SKM-1 (cell line): ENCODE results near the gene ELK3.
A peak's percentile ranks its signal among the peaks of the same experiment; 100 is the strongest.

Experiments used
- DNase-seq: peaks from one replicate; lab custom pipeline; 2025; ENCODE audit not compliant: unreplicated experiment; lab: John Stamatoyannopoulos, UW

Gene ELK3

DNA sequence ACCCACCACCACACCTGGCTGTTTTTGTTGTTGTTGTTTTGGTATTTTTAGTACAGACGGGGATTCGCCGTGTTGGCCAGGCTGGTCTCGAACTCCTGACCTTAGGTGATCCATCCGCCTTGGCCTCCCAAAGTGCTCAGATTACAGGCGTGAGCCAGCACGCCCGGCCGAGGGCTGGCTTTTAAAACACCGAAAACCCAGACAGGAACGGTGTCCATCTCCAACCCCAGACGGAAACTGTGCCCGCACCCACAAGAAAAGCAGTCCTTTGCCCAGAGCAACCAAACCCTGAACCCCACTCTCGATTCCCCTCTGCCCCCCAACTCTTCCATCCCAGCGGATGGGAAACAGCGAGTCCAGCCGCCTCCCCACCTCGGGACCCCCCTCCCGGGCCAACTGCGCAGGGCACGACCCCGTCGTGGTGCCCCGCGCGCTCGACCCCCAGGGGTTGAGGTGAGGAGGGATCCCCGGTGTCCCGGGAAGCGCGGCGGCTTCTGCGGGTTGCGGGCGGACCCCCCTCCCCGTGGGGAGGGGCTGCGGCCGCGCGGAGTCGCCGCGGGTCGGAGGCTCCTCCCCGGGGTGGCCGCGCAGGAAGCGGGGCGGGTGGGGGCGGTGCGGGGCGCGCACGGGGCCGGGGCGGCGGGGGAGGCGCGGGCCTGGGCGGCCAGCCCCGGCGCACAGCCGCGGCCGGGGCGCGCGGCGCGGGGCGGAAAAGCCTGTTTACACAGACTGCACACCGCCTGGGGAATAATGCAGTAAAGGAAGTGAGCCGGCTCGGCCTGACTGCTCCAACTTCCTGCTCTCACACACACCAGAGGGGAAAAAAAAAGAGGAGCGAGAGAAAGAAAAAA lies at the start of gene ELK3:
TSS of gene ELK3 (plus strand) at position 651 of the 851 bp plus-strand sequence.
- DNase-seq, result no peak

DNA sequence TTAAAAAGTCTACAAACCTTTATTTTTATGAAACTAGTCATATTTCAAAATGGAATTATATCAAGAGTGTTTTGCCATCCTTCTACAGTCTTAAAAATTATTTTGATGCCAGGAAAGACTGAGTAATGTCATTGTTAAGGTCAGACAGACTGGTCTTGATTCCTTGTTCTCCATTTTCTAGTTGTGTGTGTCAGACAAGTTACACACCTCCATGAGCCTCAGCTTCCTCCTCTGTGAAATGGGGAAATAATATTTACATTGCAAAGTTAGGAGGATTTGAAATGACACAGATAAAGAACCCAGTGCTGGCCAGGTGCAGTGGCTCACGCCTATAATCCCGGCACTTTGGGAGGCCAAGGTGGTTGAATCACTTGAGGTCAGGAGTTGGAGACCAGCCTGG lies 47.4 kb upstream of the ELK3 start:
- DNase-seq, result no peak

DNA sequence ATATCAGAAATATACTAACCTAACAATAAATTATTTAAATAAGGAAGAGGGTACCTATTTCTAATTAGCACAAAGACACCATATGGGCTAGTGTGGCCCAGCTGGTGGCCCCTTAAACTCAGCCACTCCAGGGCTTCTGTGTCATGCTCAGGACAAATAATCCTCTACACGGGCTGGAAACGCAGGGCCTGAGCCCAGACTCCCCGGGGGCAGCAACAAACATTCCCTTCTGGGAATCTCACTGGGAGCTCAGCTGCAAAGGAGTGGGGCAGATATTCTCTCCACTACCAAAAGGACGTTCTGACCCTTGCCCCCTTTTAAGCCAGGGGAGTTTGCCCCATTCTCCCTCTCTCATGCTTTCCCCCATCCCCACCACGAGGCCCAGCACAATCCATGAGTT lies 43.7 kb upstream of the ELK3 start:
- no peak for DNase-seq

DNA sequence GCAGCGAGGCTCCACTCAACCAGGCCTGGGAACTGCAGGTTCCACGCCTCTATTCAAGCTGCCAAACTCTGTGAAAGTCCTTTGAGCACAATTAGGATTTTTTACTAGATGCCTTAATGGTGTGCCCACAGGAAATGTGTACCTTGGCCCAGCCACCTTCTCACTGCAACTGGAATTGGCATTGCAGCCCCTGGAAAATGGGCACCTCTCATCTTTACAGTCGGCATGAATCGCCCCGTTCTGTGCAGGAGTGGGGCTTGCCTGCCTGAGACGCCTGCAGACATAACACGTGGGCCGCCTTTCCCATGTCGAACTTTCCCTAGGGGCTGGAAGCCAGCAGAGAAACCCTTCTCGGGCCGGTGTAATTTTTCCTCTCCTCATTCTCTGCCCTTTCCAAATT lies 42.0 kb upstream of the ELK3 start:
- DNase-seq, result no peak

DNA sequence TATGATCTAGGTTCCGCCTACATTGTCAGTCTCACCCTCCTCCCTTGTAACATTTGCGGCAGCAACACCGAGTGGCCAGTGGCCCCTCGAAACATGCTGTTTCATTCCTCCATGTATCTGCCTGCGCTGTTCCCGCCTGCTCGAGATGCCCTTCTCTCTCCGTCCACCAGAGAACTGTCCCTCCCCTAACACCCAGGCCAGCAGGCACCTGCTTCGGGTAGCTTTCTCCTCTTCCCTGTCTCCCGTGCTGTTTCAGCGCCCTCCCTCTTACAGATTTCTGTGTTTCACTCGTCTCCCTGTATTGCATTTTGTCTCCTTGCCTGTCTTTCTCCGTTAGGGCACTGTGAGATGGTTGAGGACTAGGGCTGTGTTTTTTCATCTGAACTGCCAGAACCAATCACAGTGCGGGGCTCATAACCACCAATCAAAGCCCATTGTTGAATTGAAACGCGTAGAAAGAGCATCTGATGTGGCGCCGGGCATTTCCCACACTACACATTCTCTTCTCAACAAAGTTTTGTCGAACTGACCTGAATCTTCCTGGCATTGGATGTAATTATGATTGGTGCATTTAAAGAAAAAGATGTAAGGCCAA lies 40.9 kb upstream of the ELK3 start:
- no peak for DNase-seq

DNA sequence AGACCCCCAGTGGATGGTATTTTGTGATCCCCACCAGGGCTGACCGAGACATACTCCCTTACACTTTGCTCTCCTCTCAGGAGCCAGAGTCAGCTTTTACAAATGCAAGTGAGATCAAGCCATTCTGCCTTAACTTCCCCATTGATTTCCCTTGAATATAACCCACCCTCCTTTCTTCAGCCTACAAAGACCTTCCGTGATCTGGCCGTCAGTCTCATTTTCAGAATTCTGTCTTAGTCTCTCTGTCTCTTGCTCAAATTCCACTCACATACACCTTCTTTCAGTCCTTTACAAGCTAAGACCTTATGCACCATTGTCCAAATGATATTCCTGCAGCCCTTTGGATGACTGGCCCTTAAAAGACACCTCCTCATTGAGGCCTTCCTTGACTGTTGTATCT lies 39.0 kb upstream of the ELK3 start:
- no peak for DNase-seq

DNA sequence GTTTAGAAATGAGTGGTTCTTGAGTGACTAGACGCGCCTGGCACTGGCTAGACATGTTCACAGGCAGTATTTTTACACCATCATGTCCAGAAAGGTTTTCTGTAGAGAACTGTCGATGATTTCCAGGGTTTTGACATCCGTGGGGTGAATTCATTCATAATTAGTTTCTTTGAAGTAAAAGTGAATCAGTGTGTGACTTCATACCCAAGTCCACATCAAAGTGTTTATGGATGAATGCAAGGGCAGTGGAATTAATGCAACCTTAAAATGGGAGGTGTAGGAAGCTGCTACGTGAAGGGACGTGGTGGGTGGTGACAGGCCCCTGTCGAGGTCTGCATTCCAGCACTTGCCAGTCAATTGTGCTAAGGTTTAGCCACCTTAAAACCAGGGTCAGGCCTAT lies 38.4 kb upstream of the ELK3 start:
- no peak for DNase-seq

DNA sequence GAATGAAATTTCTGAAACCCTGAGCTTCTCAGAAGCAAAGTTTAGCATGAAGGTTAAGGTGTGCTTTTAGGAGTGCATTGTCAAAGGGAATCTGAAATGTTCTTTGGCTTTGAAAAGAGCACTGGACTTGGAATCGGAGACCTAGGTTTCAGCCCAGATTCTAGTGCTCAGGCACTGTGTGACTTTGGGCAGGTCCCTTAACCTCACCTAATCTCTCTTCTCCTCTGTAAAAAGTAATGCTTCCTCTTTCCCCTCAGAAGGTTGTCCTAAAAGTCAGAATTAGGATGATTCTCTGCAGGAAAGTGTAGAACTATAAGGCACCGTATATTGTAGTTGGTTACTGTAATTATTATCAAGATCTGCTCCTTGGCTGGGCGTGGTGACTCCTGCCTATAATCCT lies 38.0 kb upstream of the ELK3 start:
- no peak for DNase-seq

DNA sequence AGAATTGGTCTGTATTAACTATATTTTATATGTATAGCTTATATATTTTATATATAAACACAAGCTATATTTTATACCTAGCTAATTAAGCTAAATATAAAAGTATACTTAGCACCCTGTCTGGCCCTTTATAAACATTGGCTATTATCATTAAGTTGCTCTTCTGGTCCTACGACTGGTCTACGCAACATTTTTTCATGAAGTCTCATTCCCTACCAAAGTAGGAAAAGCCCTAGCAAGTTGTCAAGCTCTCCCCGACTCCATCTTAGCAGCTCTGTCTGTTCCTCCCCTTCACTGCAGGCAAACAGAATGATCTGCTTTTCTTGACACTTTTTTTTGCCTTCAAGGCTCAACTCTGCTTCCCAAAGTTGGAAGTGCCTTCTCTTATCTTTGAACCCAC lies 36.7 kb upstream of the ELK3 start:
- no peak for DNase-seq

DNA sequence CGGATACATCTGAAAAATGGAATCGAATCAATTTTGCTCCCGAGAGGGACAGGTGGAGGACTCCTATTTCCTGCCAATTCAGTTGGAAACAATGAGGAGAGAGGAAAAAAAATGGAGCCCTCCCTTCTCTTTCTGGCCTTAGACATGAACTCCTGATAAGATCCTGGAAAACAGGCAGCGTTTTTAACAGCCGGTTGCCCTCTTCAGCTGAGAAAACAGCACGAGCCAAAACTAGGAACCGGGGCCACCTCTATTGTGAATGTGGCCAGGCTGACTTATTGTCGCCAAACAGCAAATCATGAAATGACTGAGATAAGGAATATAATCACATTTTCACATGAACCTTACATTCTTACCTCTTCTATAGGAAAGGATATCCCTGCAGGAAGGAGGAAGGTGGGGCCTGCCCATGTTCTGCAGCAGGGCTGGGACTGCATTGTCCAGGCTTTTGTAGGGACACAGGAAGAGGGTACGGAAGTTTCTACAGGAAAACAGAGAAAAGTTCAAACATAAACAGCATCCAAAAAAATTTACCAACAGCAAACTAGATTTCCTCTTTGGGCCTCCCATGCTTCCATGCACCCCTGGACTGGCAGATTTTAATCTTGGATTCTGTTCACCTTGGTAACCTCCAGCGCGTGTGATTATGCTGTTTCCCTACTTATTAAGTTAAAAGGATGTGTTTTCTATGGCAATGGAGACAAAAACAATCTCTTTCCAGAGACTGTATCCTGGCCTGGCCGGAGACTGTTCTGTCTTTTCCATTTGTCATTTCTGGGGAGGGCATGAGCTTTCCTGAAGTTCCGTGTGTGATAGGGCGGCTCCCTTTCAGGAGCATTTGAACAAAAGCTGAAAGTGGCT lies 29.0 kb upstream of the ELK3 start:
- DNase-seq, result no peak

DNA sequence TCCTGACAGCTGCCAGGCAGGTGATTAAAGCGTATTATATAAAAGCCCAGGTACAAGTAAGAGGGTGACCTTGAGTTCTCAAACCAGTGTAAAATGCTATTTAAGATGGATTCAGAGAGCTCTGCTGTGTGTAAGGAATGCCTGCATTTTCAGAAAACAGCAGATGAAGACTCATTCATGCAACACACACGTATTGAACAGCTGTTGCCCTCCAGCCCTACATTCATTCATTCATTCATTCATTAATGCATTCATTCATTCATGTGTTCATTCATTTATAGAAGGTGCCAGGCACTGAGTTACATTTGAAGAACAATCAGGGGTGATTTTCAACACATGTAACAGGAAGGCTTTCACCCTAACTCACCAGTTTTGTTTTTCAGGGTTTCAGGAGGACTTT lies 27.4 kb upstream of the ELK3 start:
- DNase-seq, result no peak

DNA sequence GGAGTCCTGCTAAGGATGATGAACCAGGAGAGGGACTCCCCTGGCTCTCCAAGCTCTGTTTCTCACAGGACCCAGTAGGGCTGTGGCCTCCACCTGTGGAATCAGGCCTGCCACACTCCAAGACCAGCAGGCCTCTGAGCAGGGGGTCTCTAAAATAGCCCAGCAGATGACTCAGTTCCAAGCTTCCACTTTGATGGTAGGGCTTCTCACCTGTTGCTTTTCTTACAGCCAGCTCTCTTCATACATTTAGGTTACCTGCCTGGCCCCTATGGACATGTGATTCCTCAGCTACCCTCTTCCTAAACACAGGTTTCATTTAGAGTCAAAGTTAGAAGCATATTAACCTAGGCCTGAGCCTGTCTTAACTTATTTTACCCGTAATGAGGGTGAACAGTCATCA lies 26.7 kb upstream of the ELK3 start:
- DNase-seq, result no peak

DNA sequence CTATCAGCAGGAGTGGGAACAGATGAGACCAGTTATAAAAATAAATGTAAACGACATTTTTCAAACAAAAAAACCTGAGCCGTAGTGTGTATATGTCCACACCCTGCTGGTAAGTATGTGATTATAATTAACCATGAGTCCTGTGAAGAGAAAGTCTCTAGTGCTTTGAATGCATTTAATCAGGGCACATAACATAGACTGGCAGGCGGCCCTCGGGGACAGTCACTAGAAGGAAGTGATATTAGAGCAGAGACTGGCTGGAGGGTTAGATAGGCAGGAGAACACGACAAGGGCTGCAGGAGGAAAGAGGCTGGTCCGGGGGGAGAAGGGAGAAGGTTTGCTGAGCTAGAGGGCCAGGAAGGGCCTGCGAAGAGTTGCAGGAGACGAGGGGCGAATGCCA lies 23.8 kb upstream of the ELK3 start:
- DNase-seq, result no peak

DNA sequence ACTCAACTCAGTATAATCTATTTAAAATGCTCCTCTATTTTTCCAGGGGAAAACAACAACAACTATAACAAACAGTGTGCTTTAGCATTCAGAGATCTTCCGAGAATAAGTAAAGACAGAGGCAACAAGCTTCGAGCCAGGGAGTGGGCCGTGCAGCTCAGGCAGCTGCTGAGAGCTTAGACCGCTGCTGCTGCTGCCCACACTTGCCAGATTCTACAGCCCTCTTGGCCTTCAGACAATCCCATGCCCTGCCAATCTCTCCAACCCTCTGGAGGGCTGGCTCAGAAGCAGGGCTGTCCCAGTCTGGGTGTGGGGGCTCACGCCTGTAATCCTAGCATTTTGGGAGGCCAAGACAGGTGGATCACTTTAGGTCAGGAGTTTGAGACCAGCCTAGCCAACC lies 23.4 kb upstream of the ELK3 start:
- DNase-seq, result no peak

DNA sequence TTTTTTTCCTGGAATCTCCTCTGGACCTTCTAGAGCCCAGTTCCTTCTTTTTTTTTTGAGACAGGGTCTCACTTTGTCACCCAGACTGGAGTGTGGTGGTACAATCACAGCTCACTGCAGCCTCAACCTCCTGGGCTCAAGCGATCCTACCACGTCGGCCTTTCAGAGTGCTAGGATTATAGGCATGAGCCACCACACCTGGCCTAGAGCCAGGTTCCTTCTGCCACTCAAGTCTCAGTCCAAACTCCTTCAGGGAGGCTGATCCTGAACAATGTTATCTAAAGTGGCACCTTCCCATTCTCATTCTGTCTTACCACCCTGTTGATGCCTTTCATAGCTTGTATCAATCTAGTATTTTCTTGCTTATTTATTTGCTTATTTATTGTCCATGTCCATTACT lies 22.3 kb upstream of the ELK3 start:
- no peak for DNase-seq

DNA sequence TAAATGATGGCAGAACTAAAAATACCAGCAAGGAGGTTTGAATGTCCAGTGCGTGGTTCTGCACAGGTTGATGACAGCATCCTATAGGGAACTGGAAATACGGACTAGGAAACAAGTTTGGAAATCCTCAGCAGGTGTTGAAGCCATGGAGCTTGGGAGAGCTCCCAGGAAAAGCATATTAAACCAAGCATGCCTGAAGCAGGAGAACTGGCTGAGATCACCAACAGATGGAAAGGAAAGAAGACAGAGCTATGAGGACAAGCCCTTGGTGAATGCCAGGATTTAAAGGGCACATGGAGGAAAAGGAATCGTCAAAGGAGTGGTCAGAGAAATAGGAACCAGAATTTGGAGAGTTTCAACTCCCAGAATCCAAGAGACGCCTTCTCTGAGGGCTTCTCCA lies 21.2 kb upstream of the ELK3 start:
- DNase-seq, result no peak

DNA sequence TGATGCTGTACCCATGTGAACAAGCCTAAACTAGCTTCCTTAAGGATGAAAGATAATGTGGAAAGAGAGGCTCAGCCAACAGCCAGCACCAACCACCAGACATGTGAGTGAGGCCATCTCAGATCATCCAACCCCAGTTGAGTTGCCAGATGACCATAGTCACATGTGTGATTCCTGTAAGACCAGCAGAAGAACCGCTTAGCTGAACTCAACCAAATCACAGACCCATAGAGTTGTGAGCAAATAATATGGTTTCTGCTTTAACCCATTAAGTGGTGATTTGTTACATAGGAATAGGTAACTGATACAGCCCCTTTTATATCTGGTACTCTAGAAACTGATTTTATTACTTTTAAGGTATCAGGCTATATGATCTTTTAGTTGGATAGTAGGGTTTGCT lies 17.6 kb upstream of the ELK3 start:
- no peak for DNase-seq

DNA sequence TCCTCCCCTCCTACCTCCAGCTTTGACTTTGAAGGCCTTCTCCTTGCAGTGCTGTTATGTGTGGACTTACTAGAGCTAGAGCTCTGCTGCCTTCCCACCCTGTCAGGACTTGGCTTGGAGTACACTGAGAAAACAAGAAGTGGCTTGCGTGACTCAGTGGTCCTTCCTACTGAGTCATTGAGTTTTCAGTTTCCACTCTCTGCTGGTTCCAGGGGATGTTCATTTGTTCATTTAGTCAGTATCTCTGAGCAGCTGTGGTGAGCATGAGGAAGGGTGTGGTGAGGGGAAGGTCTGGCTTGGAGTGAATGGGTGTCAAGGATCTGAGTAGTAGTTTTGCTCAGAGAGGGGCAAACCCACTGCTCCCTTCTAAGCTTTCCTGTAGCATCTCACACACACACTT lies 17.2 kb upstream of the ELK3 start:
- DNase-seq, result peak; percentile 10

DNA sequence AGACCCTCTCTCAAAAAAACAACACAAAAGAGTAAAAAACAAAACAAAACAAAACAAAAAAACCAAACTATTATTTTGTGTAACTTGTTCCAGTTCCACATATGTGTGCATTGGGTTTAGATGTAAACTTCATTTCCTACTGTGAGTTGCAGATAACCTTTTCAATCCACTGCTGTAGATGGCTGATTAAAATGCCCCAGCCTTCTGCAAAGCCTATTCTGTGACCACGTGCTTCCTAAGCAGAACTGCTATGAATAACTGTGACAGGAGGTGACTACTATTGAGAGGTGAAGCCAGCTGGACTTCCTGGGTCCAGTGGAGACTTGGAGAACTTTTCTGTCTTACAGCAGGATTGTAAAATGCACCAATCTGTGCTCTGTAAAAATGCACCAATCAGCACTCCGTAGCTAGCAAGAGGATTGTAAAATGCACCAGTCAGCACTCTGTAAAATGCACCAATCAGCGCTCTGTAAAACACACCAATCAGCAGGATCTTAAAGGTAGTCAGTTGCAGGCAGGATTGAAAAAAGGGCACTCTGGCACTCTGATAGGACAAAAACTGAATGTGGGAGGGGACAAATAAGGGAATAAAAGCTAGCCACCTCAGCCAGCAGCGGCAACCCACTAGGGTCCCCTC lies 10.3 kb upstream of the ELK3 start:
- DNase-seq, result no peak

DNA sequence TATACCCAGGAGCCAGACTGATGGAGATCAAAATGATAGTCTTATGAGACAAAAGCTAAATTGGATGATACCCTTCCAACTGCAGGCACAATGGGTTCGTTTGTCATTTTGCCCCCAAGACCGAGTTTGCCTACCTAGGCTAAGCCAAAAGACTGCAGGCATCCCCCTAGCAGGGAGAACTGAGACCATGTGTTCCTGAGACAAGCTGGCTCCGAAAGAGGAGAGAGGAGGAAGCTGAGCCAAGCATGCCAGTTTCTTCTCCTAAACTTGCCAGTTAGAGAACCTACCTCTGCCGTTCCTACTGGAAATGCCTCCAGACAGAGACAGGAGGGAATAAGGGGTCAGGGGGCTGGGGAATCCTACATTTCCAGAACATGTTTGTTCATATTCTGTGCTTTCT lies 8.3 kb upstream of the ELK3 start:
- DNase-seq, result no peak

DNA sequence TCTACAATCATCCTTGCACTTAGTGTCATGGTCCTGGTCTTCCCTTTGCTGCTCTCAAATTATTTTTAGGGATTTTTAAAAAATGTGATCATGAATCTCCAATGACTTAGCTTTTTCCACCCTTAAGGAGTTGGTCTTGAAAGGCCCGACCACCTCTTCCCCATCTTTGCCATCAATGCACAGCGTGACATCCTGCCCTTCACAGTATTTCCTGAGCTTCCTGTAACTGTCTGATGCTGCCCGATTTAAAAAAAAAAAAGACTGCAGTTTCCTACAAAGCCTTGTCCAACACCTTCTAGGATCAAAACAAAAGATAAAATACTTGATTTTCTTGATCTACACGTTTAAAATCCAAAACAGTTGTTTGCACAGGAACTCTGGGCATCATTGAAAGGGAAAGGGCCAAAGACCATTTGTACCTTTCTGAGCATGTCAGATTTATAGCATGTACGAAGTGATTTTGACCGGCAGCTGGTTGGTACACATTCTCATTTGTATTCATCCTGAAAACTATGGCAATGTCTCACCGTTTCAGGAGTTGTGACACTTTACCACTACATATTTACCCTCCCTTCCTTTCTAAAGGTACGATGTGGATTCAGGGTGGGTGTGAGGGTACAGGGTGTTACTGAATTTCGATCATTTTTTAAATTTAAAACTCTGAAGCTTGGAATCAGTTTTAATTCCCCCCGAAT lies 7.4 kb upstream of the ELK3 start:
- no peak for DNase-seq
